ENCODE measurements around the gene SAPCD2. TPM values are rescaled to one million over a fixed set of nuclear protein-coding genes. Genes with fewer than 3 reads are reported as not detected.

Gene SAPCD2
- total and polyA plus RNA-seq, 9 of the 15 experiments (the other 6 are each of a cell fraction or from before 2014, with no cell fraction given): 3.4 to 91.8 (median 18.8) TPM

DNA sequence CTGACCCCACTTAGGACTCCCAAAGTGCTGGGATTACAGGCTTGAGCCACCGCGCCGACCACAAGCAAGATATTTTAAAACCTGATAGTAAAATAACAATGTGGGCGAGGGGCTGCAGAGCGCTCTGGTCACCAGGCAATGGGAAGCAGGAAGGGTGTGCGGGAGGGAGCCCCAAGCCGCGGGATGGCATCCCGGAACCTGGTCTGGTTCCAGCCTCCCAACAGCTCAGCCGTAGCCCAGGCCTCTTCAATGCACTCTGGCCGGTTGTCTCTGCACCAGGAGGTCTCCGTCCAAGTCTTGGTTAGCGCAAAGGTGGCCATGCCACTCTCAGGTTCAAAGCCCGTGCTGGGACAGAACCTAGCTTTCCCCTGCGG, 6.3 kb upstream of the SAPCD2 start:
- peaks cover 10% of the 10 kb centered on the region; the same call in 1 of the 3 replicates for H3K36me3 ChIP-seq (ENCODE audit: control insufficient read depth, insufficient read depth, low read length)
- no peaks in the 10 kb centered on the region; the same call in 2 of the 3 replicates for H3K79me2 ChIP-seq (ENCODE audit: control insufficient read depth, insufficient read depth, low read length)
- intact Hi-C loops (cut with micrococcal nuclease) (no loop called here), in situ Hi-C loops (cut with MboI) (no loop called here)
- H3K4me1 ChIP-seq (replicated peaks in 1 of 2; ENCODE audit: control insufficient read depth in 2 of 2, insufficient read depth in 2 of 2, low read length in 2 of 2): peaks cover 17 to 71% of the 10 kb centered on the region in 2 experiments
- DNase-seq (ENCODE audit: extremely low read depth in 1 of 4, low spot score in 3 of 4) (no peak), FAIRE-seq (no peak), ATAC-seq (no peak)
- H3K4me2 ChIP-seq (ENCODE audit: insufficient read depth, low read length): no peak overlapping the region
- H3K27ac ChIP-seq (ENCODE audit: extremely low read depth, low read depth, low read length): 0 out of 3 replicates have a peak overlapping the region, but pooled peaks have one; percentile 11
- H3K9me1 ChIP-seq (ENCODE audit: control insufficient read depth, insufficient read depth, low read length): no peaks in the 10 kb centered on the region
- no peak overlapping the region for H3K4me3 ChIP-seq
- no TSS peak for BruUV-seq (replicated peaks)
- H4K20me1 ChIP-seq (replicated peaks; ENCODE audit: control insufficient read depth, insufficient read depth, low read length): no peaks in the 10 kb centered on the region
- TF ChIP-seq POLR2B (IDR thresholded peaks at IDR 0.05; ENCODE audit: low read depth, partially characterized antibody) (no peak), HMGN3 (IDR thresholded peaks at IDR 0.05; ENCODE audit: borderline replicate concordance, extremely low read depth, insufficient read length, low read depth, low read length) (peak; percentile 2)
- POLR2A ChIA-PET: interaction anchor here (0.6 to 1.2 kb wide), 2 partner anchors 13 to 166 kb away, joined by 3 read pairs; no protein-coding TSS in a partner anchor
- no peak overlapping the region for H2AFZ ChIP-seq (ENCODE audit: low read depth, low read length)
- CTCF ChIA-PET (ENCODE audit: low intra/inter-chr PET ratio): no interaction called here
- no peaks in the 10 kb centered on the region for H3K27me3 ChIP-seq (ENCODE audit: control insufficient read depth in 2 of 2, insufficient read depth in 2 of 2, low read length in 2 of 2)
- H3K9ac ChIP-seq (ENCODE audit: insufficient read depth in 1 of 2, low read depth in 2 of 2, low read length in 2 of 2): peak overlapping the region in 1 of 2 experiments; percentile 68; a peak in 1 of 4 replicates
- no peaks in the 10 kb centered on the region for H3K9me3 ChIP-seq (replicated peaks; ENCODE audit: control insufficient read depth, insufficient read depth, low read depth, low read length)
- 91% methylated on average over 15 of the region's 15 CpGs for WGBS (ENCODE audit: insufficient coverage, low coverage, missing lambda C conversion rate)

DNA sequence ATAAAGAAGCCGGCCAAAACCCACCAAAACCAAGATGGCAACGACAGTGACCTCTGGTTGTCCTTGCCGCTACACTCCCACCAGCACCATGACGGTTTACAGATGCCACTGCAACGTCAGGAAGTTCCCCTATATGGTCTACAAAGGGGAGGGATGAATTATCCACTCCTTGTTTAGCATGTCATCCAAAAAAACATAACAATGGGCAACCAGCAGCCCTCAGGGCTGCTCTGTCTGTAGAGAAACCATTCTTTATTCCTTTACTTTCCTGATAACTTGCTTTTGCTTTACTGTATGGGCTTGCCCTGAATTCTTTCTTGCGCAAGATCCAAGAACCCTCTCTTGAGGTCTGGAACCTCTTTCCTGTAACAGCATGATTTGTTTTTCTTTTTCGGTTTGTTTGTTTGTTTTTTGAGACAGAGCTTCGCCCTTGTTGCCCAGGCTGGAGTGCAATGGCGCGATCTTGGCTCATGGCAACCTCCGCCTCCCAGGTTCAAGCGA, 5.0 kb upstream of the SAPCD2 start:
- no peak overlapping the region for H3K4me2 ChIP-seq (ENCODE audit: insufficient read depth, low read length)
- TF ChIP-seq, protein P1, sequence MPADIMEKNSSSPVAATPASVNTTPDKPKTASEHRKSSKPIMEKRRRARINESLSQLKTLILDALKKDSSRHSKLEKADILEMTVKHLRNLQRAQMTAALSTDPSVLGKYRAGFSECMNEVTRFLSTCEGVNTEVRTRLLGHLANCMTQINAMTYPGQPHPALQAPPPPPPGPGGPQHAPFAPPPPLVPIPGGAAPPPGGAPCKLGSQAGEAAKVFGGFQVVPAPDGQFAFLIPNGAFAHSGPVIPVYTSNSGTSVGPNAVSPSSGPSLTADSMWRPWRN (IDR thresholded peaks at IDR 0.05; ENCODE audit: low read depth): no peak
- TF ChIP-seq, protein P2, sequence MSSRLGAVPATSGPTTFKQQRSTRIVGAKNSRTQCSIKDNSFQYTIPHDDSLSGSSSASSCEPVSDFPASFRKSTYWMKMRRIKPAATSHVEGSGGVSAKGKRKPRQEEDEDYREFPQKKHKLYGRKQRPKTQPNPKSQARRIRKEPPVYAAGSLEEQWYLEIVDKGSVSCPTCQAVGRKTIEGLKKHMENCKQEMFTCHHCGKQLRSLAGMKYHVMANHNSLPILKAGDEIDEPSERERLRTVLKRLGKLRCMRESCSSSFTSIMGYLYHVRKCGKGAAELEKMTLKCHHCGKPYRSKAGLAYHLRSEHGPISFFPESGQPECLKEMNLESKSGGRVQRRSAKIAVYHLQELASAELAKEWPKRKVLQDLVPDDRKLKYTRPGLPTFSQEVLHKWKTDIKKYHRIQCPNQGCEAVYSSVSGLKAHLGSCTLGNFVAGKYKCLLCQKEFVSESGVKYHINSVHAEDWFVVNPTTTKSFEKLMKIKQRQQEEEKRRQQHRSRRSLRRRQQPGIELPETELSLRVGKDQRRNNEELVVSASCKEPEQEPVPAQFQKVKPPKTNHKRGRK (tag; IDR thresholded peaks at IDR 0.05): no peak
- TF ChIP-seq GABPB1 (CRISPR knock-in tag; IDR thresholded peaks at IDR 0.05) (no peak), EWSR1 (IDR thresholded peaks at IDR 0.05; ENCODE audit: borderline replicate concordance, low read depth, partially characterized antibody) (no peak), ZNF212 (CRISPR knock-in tag; IDR thresholded peaks at IDR 0.05) (no peak)
- TF ChIP-seq, protein P3, sequence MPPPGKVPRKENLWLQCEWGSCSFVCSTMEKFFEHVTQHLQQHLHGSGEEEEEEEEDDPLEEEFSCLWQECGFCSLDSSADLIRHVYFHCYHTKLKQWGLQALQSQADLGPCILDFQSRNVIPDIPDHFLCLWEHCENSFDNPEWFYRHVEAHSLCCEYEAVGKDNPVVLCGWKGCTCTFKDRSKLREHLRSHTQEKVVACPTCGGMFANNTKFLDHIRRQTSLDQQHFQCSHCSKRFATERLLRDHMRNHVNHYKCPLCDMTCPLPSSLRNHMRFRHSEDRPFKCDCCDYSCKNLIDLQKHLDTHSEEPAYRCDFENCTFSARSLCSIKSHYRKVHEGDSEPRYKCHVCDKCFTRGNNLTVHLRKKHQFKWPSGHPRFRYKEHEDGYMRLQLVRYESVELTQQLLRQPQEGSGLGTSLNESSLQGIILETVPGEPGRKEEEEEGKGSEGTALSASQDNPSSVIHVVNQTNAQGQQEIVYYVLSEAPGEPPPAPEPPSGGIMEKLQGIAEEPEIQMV (tag; conservative IDR thresholded peaks at IDR 0.05; ENCODE audit: low read depth): no peak
- TF ChIP-seq, protein P4, sequence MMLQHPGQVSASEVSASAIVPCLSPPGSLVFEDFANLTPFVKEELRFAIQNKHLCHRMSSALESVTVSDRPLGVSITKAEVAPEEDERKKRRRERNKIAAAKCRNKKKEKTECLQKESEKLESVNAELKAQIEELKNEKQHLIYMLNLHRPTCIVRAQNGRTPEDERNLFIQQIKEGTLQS (IDR thresholded peaks at IDR 0.05): no peak
- TF ChIP-seq, protein P4 (CRISPR knock-in tag; conservative IDR thresholded peaks at IDR 0.05): no peak

More for the DNA sequence above, 5.0 kb upstream of the SAPCD2 start:
- in situ Hi-C loops (cut with MboI) (no loop called here), intact Hi-C loops (cut with micrococcal nuclease) (no loop called here)
- Histone ChIP-seq H3K36me3 (ENCODE audit: control insufficient read depth, insufficient read depth, low read length) (peaks cover 8% of the 10 kb centered on the region; the same call in 1 of the 3 replicates), H3K9ac (ENCODE audit: insufficient read depth in 1 of 2, low read depth in 2 of 2, low read length in 2 of 2) (peak overlapping the region in 1 of 2 experiments; percentile 51; a peak in 2 of 4 replicates), H3K4me3 (no peak overlapping the region), H3K4me1 (replicated peaks in 1 of 2; ENCODE audit: control insufficient read depth in 2 of 2, insufficient read depth in 2 of 2, low read length in 2 of 2) (peaks cover 24 to 73% of the 10 kb centered on the region in 2 experiments), H3K27ac (ENCODE audit: extremely low read depth, low read depth, low read length) (peak overlapping the region; percentile 82), H3K9me1 (ENCODE audit: control insufficient read depth, insufficient read depth, low read length) (no peaks in the 10 kb centered on the region), H3K9me3 (replicated peaks; ENCODE audit: control insufficient read depth, insufficient read depth, low read depth, low read length) (no peaks in the 10 kb centered on the region), H3K79me2 (ENCODE audit: control insufficient read depth, insufficient read depth, low read length) (peaks cover 8% of the 10 kb centered on the region; the same call in 2 of the 3 replicates), H4K20me1 (replicated peaks; ENCODE audit: control insufficient read depth, insufficient read depth, low read length) (no peaks in the 10 kb centered on the region), H2AFZ (ENCODE audit: low read depth, low read length) (peak overlapping the region; percentile 92), H3K27me3 (ENCODE audit: control insufficient read depth in 2 of 2, insufficient read depth in 2 of 2, low read length in 2 of 2) (no peaks in the 10 kb centered on the region)
- ChIA-PET POLR2A (interaction anchor here (0.6 to 1.3 kb wide), 4 partner anchors 8 to 11 kb away, joined by 3 to 4 read pairs (median 3); partner anchors contain the start of gene MAN1B1), CTCF (ENCODE audit: low intra/inter-chr PET ratio) (no interaction called here)
- WGBS (ENCODE audit: insufficient coverage, low coverage, missing lambda C conversion rate): 49% methylated on average over 9 of the region's 12 CpGs
- peak in 1 of 4 experiments; percentile 43 for DNase-seq (ENCODE audit: extremely low read depth in 1 of 4, low spot score in 3 of 4)
- no peak for ATAC-seq
- BruUV-seq (replicated peaks): no TSS peak
- peak; percentile 79 for FAIRE-seq

Data from K562 (cell line).